Upper lobe of left lung (tissue), 4 donors: ENCODE results near the gene CERS6.

ENCODE experiments used
- EP300 ChIP-seq, 4 donors: sonication (generic); formaldehyde crosslinking; IDR thresholded peaks; one replicate each; pipeline ENCODE4 v1.5.1; 2017; ENCODE audit warnings: antibody characterized with exemption in 4 of 4, control low read depth in 2 of 4
- POLR2A ChIP-seq, 4 donors: fragments of 450-650 bp; IDR thresholded peaks; one replicate each; pipeline ENCODE4 v1.5.1; 2016 to 2017; ENCODE audit warnings: antibody characterized with exemption in 4 of 4, mild to moderate bottlenecking in 2 of 4
- POLR2AphosphoS5 ChIP-seq, 2 donors: sonication (generic); formaldehyde crosslinking; IDR thresholded peaks; one replicate each; pipeline ENCODE4 v1.5.1; 2017; ENCODE audit warnings: antibody characterized with exemption in 2 of 2
- TF ChIP-seq, protein P1 (sequence below), 6 experiments: fragments of 450-650 bp in 4 of 6; fragments of 200-600 bp in 2 of 6; sonication (generic) in 2 of 6; IDR thresholded peaks; one replicate each; pipeline ENCODE4 v1.5.1; 2016 to 2019; ENCODE audit warnings: antibody characterized with exemption in 6 of 6

DNA sequence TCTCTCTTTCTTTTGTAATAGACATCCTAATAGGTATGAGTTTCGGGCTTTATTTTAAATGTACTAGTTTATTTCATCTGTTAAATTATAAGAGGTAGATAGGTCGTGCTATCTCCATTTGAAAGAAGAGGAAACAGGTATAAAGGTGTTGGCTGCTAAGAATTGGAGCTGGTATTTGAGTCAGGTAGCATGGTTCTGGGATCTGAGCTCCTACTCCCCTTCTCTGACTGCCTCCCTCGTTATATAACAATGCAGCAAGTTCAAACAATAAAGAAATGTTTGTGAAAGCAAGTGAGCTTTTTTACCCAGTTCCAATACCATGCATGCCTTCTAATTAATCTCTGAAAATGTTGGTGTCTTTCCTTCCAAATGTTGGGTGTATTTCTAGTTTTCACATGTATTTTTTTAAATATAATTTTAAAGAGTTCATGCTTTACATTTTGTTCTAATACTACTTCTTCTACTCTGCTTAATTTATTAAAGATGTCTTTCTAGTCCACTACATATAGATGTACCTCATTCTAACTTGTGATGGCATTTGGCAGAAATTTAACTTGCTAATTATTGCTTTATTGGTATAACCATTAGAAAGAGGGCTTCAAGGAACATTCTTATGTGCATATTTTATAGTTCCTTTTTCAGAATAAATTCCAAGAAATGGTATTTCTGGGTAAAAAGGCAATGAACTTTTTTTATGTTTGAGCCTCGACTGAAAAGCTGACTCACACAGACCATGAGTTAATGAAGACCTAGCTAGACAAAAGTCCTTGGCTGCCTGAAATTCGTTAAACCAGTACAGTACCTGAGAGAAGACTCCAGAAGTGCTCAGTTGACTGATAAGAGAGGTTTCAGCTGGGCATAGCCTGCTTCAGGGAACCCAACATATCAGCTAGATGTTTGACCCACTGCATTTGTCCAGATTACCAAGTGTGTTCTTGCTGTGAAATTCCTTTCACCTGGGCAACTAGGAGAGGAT is 133.5 kb downstream of the CERS6 start:
- TF ChIP-seq EP300 (IDR thresholded peaks at IDR 0.05) (no peak), POLR2A (IDR thresholded peaks at IDR 0.05) (no peak), POLR2AphosphoS5 (IDR thresholded peaks at IDR 0.05) (no peak)
- TF ChIP-seq, protein P1, sequence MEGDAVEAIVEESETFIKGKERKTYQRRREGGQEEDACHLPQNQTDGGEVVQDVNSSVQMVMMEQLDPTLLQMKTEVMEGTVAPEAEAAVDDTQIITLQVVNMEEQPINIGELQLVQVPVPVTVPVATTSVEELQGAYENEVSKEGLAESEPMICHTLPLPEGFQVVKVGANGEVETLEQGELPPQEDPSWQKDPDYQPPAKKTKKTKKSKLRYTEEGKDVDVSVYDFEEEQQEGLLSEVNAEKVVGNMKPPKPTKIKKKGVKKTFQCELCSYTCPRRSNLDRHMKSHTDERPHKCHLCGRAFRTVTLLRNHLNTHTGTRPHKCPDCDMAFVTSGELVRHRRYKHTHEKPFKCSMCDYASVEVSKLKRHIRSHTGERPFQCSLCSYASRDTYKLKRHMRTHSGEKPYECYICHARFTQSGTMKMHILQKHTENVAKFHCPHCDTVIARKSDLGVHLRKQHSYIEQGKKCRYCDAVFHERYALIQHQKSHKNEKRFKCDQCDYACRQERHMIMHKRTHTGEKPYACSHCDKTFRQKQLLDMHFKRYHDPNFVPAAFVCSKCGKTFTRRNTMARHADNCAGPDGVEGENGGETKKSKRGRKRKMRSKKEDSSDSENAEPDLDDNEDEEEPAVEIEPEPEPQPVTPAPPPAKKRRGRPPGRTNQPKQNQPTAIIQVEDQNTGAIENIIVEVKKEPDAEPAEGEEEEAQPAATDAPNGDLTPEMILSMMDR (IDR thresholded peaks at IDR 0.05): no peak
